ENCODE data around the gene PEX26.

Gene PEX26

DNA sequence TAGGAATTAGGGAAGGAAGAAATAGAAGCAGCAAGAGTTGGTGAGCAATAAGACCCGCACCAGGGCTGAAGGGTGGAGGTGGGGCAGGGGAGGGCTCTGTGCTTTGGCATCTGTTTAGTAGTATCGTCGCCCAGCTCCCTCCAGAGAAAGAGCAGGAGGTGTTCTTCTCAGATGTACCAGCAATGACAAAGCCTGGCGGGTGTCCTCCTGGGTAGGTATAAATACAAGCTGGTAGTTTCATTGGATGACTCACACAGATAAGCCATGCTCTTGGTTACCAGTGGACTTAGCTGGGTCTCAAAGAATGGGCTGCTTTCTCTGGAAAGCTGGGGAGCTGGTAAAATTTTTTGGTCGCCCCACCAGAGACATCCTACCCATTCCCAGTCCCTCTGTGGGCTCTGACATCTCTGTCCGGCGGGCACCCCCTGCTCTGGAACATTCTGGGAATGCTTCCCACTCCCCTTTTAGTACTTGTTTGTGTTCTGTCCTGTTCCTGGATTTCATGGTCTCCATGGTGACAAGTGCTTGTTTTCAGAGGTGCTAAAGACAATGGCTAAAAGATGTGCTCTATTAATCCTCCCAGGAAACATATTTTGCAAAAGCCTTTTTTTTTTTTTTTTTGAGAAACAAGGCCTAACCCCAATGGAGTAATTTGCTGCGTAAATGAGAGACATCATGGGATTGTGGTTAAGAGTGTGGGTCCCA is 17.5 kb downstream of the PEX26 start:
- TF ChIP-seq GATA2 (IDR thresholded peaks at IDR 0.05; ENCODE audit: low read depth, low read length) = no peak
- no peak for TF ChIP-seq GATA3 (IDR thresholded peaks at IDR 0.05; ENCODE audit: low read depth, low read length)

DNA sequence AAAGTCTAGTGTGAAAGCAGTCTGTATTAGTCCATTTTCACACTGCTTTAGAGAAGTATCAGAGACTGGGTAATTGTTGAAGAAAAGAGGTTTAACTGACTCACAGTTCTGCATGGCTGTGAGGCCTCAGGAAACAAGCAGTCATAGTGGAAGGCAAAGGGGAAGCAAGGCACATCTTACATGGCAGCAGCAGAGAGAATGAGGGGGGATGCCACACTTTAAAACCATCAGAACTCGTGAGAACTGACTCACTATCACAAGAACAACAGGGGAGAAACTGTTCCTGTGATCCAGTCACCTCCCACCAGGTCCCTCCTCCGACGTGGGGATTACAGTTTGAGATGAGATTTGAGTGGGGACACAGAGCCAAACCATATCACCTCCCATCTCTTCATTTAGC is 19.0 kb downstream of the PEX26 start:
- TF ChIP-seq GATA3 (IDR thresholded peaks at IDR 0.05; ENCODE audit: low read depth, low read length) (no peak), GATA2 (IDR thresholded peaks at IDR 0.05; ENCODE audit: low read depth, low read length) (no peak)

DNA sequence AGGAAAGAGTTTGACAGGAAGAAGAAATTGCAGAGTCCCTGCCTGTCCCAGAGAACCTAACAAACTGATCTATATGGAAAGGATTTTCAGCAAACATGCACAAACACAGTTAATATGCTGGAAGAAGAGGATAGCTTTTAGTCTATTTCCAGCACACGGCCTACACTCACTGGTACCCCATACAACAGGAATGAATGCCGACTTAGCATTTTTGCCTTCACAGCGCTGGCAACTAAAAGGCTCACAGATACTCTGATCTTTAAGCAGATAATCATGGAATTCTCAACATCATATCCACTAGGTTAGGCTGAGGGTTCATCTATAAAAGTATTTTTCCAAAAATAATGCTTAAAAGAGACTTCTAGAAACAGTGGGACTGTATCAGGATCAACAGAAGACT is 23.0 kb downstream of the PEX26 start:
- TF ChIP-seq GATA3 (IDR thresholded peaks at IDR 0.05; ENCODE audit: low read depth, low read length) = no peak
- TF ChIP-seq GATA2 (IDR thresholded peaks at IDR 0.05; ENCODE audit: low read depth, low read length) = no peak

DNA sequence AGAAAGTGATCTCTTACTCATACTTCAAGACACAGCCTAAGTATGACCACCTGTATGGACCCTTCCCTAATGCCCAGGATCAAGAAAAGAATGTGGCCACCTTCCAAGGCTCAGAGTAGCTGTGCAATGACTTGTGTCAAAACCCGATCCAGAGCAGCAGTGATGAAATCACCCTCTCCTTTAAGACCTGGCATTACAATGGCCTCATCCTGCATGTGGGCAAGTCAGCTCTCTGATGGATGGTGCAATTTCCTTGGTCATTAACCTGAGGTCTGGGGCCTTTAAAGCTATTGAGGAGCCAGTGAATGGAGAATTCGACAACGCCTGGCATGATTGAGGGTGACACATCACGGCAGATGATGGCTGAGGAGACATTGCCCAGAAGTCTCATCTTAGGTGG is 23.7 kb downstream of the PEX26 start:
- TF ChIP-seq GATA3 (IDR thresholded peaks at IDR 0.05; ENCODE audit: low read depth, low read length) (no peak), GATA2 (IDR thresholded peaks at IDR 0.05; ENCODE audit: low read depth, low read length) (no peak)

GRCh38 chr22:18103527-18104269 is 25.9 kb downstream of the PEX26 start:
- no peak for TF ChIP-seq GATA2 (IDR thresholded peaks at IDR 0.05; ENCODE audit: low read depth, low read length)
- TF ChIP-seq GATA3 (IDR thresholded peaks at IDR 0.05; ENCODE audit: low read depth, low read length) = no peak

- TF ChIP-seq GATA2 (IDR thresholded peaks at IDR 0.05; ENCODE audit: low read depth, low read length) (no peak), GATA3 (IDR thresholded peaks at IDR 0.05; ENCODE audit: low read depth, low read length) (no peak)
These were observed 26.8 kb downstream of the PEX26 start for GRCh38 chr22:18104566-18104965.

GRCh38 chr22:18108187-18108586 is 30.4 kb downstream of the PEX26 start:
- no peak for TF ChIP-seq GATA2 (IDR thresholded peaks at IDR 0.05; ENCODE audit: low read depth, low read length)

- TF ChIP-seq GATA3 (IDR thresholded peaks at IDR 0.05; ENCODE audit: low read depth, low read length) (no peak), GATA2 (IDR thresholded peaks at IDR 0.05; ENCODE audit: low read depth, low read length) (no peak)
These were observed 31.8 kb downstream of the PEX26 start for GRCh38 chr22:18109410-18110193.

DNA sequence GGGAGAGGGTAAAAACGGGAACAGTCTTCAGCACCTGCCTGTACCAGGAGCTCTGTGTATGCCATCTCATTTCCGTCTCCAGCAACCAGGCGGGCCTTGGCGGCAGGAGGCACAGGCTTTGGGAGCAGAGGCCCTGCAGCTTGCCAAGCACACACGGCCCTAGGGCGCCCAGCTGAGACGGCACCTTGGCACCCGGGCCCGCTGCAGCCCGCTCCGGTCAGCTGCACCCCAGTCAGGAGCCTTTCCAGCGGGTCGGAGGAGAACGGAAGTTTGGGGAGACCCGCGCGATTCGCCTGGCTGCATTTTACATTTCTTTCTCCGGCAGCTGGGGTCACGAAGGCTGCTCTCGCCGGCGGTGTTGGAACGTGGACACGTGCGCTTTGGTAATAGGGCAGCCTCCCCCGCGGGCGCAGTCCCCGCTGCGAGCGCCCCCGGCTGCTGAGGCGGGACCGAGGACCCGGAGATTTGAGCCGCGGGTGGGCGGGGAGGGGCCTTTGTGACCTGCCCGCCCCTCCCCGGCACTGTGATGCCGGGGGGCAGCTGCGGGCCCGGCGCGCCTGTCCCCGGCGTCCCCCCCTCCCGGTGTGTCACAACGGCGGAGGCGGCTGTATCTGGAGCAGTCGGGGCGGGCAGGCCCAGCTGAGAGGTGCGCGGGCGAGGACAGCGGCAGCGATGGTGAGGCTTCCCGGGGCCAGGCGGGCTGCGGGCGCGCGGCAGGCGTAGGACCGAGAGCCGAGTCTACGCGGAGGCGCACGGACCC is 32.6 kb downstream of the PEX26 start, which contains the start of gene TUBA8:
TSS of gene TUBA8 (plus strand) at position 616 of the 760 bp plus-strand sequence. CDS start at position 673, 57 bp downstream.
- TF ChIP-seq GATA2 (IDR thresholded peaks at IDR 0.05; ENCODE audit: low read depth, low read length) (no peak), GATA3 (IDR thresholded peaks at IDR 0.05; ENCODE audit: low read depth, low read length) (no peak)

- no peak for TF ChIP-seq GATA2 (IDR thresholded peaks at IDR 0.05; ENCODE audit: low read depth, low read length)
- no peak for TF ChIP-seq GATA3 (IDR thresholded peaks at IDR 0.05; ENCODE audit: low read depth, low read length)
These were observed 33.4 kb downstream of the PEX26 start for GRCh38 chr22:18110954-18111758.

DNA sequence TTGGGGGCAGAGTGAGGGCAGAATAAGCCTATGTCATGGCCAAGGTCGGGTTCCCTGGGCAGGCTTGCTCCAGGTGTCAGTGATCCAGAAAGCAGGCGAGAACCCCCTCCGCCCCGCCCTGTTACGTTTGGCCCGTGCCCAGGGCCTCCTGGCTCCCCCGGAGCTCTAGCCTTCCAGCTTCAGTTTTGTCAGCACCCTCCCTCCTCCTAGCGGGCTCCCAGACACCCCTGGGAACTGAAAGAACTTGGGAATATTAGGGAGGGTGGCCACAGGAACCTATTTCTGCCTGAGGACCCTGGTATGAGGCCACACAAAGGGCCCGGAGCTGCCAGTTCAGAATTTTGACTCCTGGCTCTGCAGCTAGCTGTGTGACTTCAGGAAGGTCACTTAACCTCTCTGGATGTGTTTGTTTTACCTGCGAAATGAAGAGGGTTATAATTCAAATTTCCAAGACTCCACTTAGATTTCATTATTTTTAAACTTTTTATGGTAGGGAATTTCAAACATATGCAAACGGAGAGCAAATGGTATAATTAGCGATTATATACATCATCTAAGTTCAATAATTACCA is 34.1 kb downstream of the PEX26 start:
- TF ChIP-seq GATA2 (IDR thresholded peaks at IDR 0.05; ENCODE audit: low read depth, low read length) = no peak
- no peak for TF ChIP-seq GATA3 (IDR thresholded peaks at IDR 0.05; ENCODE audit: low read depth, low read length)

GRCh38 chr22:18112440-18112839 is 34.6 kb downstream of the PEX26 start:
- TF ChIP-seq GATA3 (IDR thresholded peaks at IDR 0.05; ENCODE audit: low read depth, low read length) (no peak), GATA2 (IDR thresholded peaks at IDR 0.05; ENCODE audit: low read depth, low read length) (no peak)

Data from SH-SY5Y (cell line).